Measurements from ENCODE around the gene TAS2R41. TPM values are rescaled to one million over a fixed set of nuclear protein-coding genes. Genes with fewer than 3 reads are reported as not detected.

Gene TAS2R41
- total and polyA plus RNA-seq, 2 of the 13 experiments (the other 11 are each of a cell fraction or from before 2014, with no cell fraction given): not detected

DNA sequence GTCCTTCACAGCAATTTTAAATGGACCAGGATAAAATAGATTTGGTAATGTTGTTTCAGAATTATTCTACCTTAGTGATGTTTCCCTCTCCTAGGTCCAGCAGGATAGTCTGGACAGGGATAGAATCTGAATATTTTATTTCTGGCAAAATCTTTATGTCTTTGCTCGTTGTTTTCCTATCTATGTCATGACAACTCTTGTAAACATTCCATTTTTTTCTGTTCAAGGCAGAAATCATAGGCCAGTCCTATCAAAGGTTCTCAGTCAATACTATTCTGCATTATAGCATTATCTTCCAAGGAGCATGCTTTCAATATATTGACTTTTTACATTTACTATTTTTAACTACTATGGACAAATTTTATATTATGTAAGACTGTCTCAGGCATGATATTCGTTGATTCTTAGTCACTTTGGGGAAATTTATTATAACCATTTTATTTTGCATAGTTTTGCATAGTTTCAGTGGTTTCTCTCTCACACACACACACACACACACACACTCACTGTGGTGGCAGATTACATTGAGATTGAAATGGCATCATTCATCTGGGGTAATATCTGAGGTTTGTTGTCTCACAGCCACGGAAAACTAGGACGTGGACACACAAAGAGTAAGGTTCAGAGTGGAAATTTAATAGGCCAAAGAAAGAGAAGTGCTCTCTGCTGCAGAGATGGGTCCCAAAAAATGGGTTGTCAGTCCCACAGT, 17.2 kb upstream of the TAS2R41 start:
- no peak overlapping the region for H3K27ac ChIP-seq (ENCODE audit: extremely low read length, insufficient read depth, low read length)
- FAIRE-seq: no peak
- TF ChIP-seq FOXP1 (IDR thresholded peaks at IDR 0.05) (no peak), FOXP1 (CRISPR knock-in tag; IDR thresholded peaks at IDR 0.05) (no peak), ZNF839 (CRISPR knock-in tag; IDR thresholded peaks at IDR 0.05; ENCODE audit: borderline replicate concordance) (no peak), MEIS1 (CRISPR knock-in tag; IDR thresholded peaks at IDR 0.05; ENCODE audit: borderline replicate concordance) (no peak), KLF12 (CRISPR knock-in tag; IDR thresholded peaks at IDR 0.05; ENCODE audit: borderline replicate concordance) (no peak), MLLT10 (CRISPR knock-in tag; IDR thresholded peaks at IDR 0.05) (no peak), PHF8 (CRISPR knock-in tag; IDR thresholded peaks at IDR 0.05) (no peak), IKZF4 (CRISPR knock-in tag; IDR thresholded peaks at IDR 0.05; ENCODE audit: borderline replicate concordance, low read depth, not compliant biosample characterization) (no peak), ZNF773 (CRISPR knock-in tag; IDR thresholded peaks at IDR 0.05; ENCODE audit: borderline replicate concordance) (no peak)
- TF ChIP-seq, protein P1, sequence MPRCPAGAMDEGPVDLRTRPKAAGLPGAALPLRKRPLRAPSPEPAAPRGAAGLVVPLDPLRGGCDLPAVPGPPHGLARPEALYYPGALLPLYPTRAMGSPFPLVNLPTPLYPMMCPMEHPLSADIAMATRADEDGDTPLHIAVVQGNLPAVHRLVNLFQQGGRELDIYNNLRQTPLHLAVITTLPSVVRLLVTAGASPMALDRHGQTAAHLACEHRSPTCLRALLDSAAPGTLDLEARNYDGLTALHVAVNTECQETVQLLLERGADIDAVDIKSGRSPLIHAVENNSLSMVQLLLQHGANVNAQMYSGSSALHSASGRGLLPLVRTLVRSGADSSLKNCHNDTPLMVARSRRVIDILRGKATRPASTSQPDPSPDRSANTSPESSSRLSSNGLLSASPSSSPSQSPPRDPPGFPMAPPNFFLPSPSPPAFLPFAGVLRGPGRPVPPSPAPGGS (CRISPR knock-in tag; IDR thresholded peaks at IDR 0.05): no peak
- TF ChIP-seq, protein P2, sequence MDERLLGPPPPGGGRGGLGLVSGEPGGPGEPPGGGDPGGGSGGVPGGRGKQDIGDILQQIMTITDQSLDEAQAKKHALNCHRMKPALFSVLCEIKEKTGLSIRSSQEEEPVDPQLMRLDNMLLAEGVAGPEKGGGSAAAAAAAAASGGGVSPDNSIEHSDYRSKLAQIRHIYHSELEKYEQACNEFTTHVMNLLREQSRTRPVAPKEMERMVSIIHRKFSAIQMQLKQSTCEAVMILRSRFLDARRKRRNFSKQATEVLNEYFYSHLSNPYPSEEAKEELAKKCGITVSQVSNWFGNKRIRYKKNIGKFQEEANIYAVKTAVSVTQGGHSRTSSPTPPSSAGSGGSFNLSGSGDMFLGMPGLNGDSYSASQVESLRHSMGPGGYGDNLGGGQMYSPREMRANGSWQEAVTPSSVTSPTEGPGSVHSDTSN (CRISPR knock-in tag; IDR thresholded peaks at IDR 0.05): no peak
- WGBS (ENCODE audit: low lambda C conversion rate): 0% methylated on average over 4 of the region's 4 CpGs
- H3K36me3 ChIP-seq (replicated peaks in 1 of 2; ENCODE audit: control insufficient read depth in 1 of 2, insufficient read depth in 2 of 2, low read length in 2 of 2): no peaks in the 10 kb centered on the region
- in situ Hi-C loops (cut with HindIII; ENCODE audit: extremely low pct_ligation_motif_present, low pct_unique_long_range_greater_than_20kb) (no loop called here), intact Hi-C loops (cut with micrococcal nuclease; ENCODE audit: unreplicated experiment) (no loop called here)
- no peaks in the 10 kb centered on the region for H3K4me1 ChIP-seq (ENCODE audit: insufficient read depth, low read length)
- no peaks in the 10 kb centered on the region for H3K79me2 ChIP-seq (ENCODE audit: insufficient read depth, low read length)
- ChIA-PET POLR2A (no interaction called here), CTCF (ENCODE audit: low intra/inter-chr PET ratio, low total read pairs) (no interaction called here)
- no TSS peak for BruUV-seq (replicated peaks)
- no peaks in the 10 kb centered on the region for H4K20me1 ChIP-seq (ENCODE audit: insufficient read depth, low read length)
- H3K27me3 ChIP-seq (ENCODE audit: control insufficient read depth in 1 of 2, insufficient read depth in 2 of 2, low read length in 2 of 2): no peaks in the 10 kb centered on the region
- H3K9ac ChIP-seq (ENCODE audit: insufficient read depth, low read depth, low read length): no peak overlapping the region
- no peak for DNase-seq (ENCODE audit: low spot score)
- no peaks in the 10 kb centered on the region; the same call in 1 of the 2 replicates for H3K9me3 ChIP-seq (ENCODE audit: low read length)
- H3K4me2 ChIP-seq (ENCODE audit: low read depth, low read length): no peak overlapping the region
- no peak overlapping the region for H3K4me3 ChIP-seq (replicated peaks in 1 of 3; ENCODE audit: insufficient read depth in 1 of 3, low read depth in 2 of 3, low read length in 3 of 3)
- no peak for ATAC-seq
- no peak overlapping the region for H2AFZ ChIP-seq (ENCODE audit: low read length)
